Astrocyte (in vitro differentiated cells and primary cell): ENCODE measurements around the gene PAF1.

Source experiments
- EZH2 ChIP-seq: IDR thresholded peaks from 2 replicates; pipeline ENCODE4 v1.6.1; 2012; ENCODE audit warnings: mild to moderate bottlenecking, low read length, inconsistent platforms; ENCODE audit not compliant: insufficient read depth
- TF ChIP-seq, protein P1 (sequence below): IDR thresholded peaks from 2 replicates; pipeline ENCODE4 v1.5.1; 2011; ENCODE audit warnings: low read depth, mild to moderate bottlenecking, inconsistent platforms, low read length, moderate library complexity; ENCODE audit not compliant: insufficient read depth

DNA sequence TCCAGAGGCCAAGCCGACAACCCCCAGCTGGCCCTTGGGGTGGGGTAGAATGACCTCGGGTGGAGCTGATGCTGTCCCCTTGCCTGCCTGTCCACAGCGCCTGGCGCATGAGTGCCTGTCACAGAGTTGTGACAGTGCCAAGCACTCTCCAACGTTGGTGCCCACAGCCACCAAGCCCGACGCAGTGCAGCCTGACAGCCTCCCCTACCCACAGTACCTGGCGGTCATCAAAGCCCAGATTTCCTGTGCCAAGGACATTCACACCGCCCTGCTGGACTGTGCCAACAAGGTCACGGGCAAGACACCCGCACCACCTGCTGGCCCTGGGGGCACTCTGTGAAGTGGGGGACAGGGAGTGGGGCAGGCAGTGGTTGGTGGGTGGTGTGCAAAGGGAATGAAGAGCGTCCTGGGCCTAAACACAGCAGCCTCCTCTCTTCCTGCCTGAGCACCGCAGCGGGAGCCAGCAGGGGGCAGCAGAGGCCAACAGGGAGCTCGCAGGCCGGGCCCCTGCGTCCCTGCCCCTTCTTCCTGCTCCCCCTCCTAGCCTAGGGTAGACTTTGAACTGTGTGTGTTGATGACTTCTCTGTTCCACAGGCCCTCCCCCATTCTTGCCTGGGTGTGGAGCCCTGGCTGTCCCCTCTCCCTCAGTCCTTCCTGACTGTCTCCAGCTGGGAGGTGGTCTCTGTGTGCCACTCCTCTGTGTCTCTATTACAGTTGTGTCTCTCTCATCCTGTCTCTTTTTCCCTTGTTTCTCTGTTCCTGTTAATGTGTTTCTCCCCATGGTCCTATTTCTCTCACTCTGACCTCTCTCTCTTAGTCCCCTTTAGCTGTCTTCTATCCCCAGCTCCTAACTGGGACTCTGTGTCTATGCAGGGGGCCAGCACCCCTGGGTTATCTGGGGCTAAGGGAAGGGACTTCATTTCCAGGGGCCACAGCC is 6.7 kb upstream of the PAF1 start:
- TF ChIP-seq, protein P1, sequence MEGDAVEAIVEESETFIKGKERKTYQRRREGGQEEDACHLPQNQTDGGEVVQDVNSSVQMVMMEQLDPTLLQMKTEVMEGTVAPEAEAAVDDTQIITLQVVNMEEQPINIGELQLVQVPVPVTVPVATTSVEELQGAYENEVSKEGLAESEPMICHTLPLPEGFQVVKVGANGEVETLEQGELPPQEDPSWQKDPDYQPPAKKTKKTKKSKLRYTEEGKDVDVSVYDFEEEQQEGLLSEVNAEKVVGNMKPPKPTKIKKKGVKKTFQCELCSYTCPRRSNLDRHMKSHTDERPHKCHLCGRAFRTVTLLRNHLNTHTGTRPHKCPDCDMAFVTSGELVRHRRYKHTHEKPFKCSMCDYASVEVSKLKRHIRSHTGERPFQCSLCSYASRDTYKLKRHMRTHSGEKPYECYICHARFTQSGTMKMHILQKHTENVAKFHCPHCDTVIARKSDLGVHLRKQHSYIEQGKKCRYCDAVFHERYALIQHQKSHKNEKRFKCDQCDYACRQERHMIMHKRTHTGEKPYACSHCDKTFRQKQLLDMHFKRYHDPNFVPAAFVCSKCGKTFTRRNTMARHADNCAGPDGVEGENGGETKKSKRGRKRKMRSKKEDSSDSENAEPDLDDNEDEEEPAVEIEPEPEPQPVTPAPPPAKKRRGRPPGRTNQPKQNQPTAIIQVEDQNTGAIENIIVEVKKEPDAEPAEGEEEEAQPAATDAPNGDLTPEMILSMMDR, result peak; percentile 75
- TF ChIP-seq EZH2, result no peak
